ENCODE data around the gene CARD10. TPM values are rescaled to one million over a fixed set of nuclear protein-coding genes. Genes with fewer than 3 reads are reported as not detected.

The CARD10 gene
- total and polyA plus RNA-seq, 2 of the 13 experiments (the other 11 are each of a cell fraction or from before 2014, with no cell fraction given), result 35.2 to 55.8 TPM

GRCh38 chr22:37561212-37562048, 42.2 kb upstream of the CARD10 start (continued):
- TF ChIP-seq ZUFSP (CRISPR knock-in tag; IDR thresholded peaks at IDR 0.05; ENCODE audit: borderline replicate concordance), result no peak
- peak; percentile 97 for TF ChIP-seq MAX (IDR thresholded peaks at IDR 0.05)
- TF ChIP-seq ZNF639 (CRISPR knock-in tag; conservative IDR thresholded peaks at IDR 0.05), result peak; percentile 42; the same call in 1 of the 2 replicates
- no peak for TF ChIP-seq EEA1 (CRISPR knock-in tag; IDR thresholded peaks at IDR 0.05; ENCODE audit: borderline replicate concordance)
- TF ChIP-seq MEIS1 (CRISPR knock-in tag; IDR thresholded peaks at IDR 0.05; ENCODE audit: borderline replicate concordance), result peak; percentile 25; the same call in 1 of the 2 replicates
- TF ChIP-seq ZGPAT (CRISPR knock-in tag; IDR thresholded peaks at IDR 0.05), result peak; percentile 84
- TF ChIP-seq ZBTB44 (CRISPR knock-in tag; IDR thresholded peaks at IDR 0.05), result no peak
- peak; percentile 71 for TF ChIP-seq MYPOP (CRISPR knock-in tag; IDR thresholded peaks at IDR 0.05)
- no peak for TF ChIP-seq PRDM4 (CRISPR knock-in tag; IDR thresholded peaks at IDR 0.05; ENCODE audit: borderline replicate concordance)
- TF ChIP-seq HNRNPUL1 (IDR thresholded peaks at IDR 0.05; ENCODE audit: low read depth, low read length), result no peak
- no peak; the same call in 1 of the 2 replicates for TF ChIP-seq ZBTB49 (CRISPR knock-in tag; IDR thresholded peaks at IDR 0.05; ENCODE audit: borderline replicate concordance)
- TF ChIP-seq ZNF44 (CRISPR knock-in tag; IDR thresholded peaks at IDR 0.05), result no peak
- no peak for TF ChIP-seq MLLT10 (CRISPR knock-in tag; IDR thresholded peaks at IDR 0.05)

Data from HepG2 (cell line).